Calu3 (cell line): ENCODE data around the gene VPS51. TPM values are rescaled to one million over a fixed set of nuclear protein-coding genes. Genes with fewer than 3 reads are reported as not detected.
A peak's percentile ranks its signal among the peaks of the same experiment; 100 is the strongest.

ENCODE experiments used
- BruUV-seq: library from RNA; stranded (reverse); fragments of 400-500 nt; replicated peaks from 2 replicates; lab custom pipeline; 2021; lab: Mats Ljungman, UMichigan
- CTCF ChIA-PET: fragments of 300-600 bp; sonication (Branson Sonifier 250); formaldehyde crosslinking; loops from one replicate; lab custom pipeline; 2022; ENCODE audit warnings: antibody characterized with exemption; lab: Charles Lee
- DNase-seq: peaks from one replicate; pipeline ENCODE4 v3.0.0; 2022
- H3K27ac Mint-ChIP-seq: one replicate; pipeline ENCODE4 v1.8.0; 2022; ENCODE audit warnings: mixed read lengths; ENCODE audit not compliant: unreplicated experiment
- H3K27me3 Mint-ChIP-seq: one replicate; pipeline ENCODE4 v1.8.0; 2022; ENCODE audit warnings: mixed read lengths; ENCODE audit not compliant: unreplicated experiment
- H3K36me3 Mint-ChIP-seq: one replicate; pipeline ENCODE4 v1.8.0; 2022; ENCODE audit warnings: mild to moderate bottlenecking, moderate library complexity, mixed read lengths; ENCODE audit not compliant: insufficient read depth, unreplicated experiment
- H3K4me1 Mint-ChIP-seq: one replicate; pipeline ENCODE4 v1.8.0; 2022; ENCODE audit warnings: mild to moderate bottlenecking, low read depth, mixed read lengths; ENCODE audit not compliant: unreplicated experiment
- H3K4me3 Mint-ChIP-seq: one replicate; pipeline ENCODE4 v1.8.0; 2022; ENCODE audit warnings: mild to moderate bottlenecking, low read depth, moderate library complexity, mixed read lengths; ENCODE audit not compliant: unreplicated experiment
- H3K9me3 Mint-ChIP-seq: one replicate; pipeline ENCODE4 v1.8.0; 2022; ENCODE audit warnings: low read depth, mixed read lengths; ENCODE audit not compliant: unreplicated experiment
- intact Hi-C: fragments of 100-400 bp; cut with micrococcal nuclease; formaldehyde crosslinking; loops from one replicate; pipeline ENCODE4 v1.10.0; 2022; ENCODE audit not compliant: unreplicated experiment
- total RNA-seq: library from RNA; stranded (reverse); gene quantifications from 2 replicates; pipeline ENCODE4 v1.2.3, GENCODE V29; 2022
- TF ChIP-seq, protein P1 (sequence below): fragments of 200-600 bp; IDR thresholded peaks from one replicate; pipeline ENCODE4 v1.8.0; 2022; ENCODE audit warnings: antibody characterized with exemption; ENCODE audit not compliant: unreplicated experiment

VPS51 gene
- total RNA-seq, 1 experiment from 2014 or later, result 78.1 TPM

DNA sequence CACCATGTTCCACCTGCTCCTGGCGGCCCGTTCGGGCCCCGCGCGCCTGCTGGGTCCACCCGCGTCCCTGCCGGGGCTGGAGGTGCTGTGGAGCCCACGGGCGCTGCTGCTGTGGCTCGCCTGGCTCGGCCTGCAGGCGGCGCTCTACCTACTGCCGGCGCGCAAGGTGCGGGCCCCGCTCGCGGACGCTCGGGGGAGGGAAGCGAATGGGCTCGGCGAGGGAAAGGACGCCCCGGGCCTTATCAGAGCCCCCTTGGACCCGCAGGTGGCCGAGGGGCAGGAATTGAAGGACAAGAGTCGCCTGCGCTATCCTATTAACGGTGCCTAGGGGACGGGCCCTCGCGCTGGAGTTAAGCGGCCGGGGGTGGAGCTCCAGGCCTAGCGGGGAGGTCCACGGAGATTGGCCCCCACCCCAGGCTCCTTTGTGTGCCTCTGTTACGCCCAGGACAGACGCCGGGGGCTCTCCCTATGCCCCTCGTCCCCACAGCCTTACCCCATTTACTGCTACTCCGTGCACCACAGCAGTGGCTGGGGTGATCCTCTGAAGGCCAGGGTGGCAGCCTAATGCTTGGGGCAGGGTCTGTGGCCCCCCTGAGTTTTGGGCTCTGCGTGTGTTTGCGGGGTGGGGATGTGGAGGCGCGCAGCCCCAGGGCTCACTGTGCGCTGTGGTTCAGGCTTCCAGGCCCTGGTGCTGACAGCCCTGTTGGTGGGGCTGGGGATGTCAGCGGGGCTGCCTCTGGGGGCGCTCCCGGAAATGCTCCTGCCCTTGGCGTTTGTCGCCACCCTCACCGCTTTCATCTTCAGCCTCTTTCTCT is 16.7 kb downstream of the VPS51 start:
- peak; percentile 72 for DNase-seq
- BruUV-seq, result no TSS peak
- Mint-ChIP-seq H3K4me3 (peak overlapping the region; percentile 81), H3K4me1 (peaks cover 34% of the 10 kb centered on the region), H3K9me3 (no peaks in the 10 kb centered on the region), H3K36me3 (peaks cover 74% of the 10 kb centered on the region), H3K27ac (peak overlapping the region; percentile 79), H3K27me3 (no peaks in the 10 kb centered on the region)
- intact Hi-C loops, result loop anchor here (5.0 to 10.0 kb wide), 2 partner anchors 70 to 268 kb away; partner anchors contain the start of genes CAPN1 and CDC42BPG
- CTCF ChIA-PET, result interaction anchor here (0.8 to 1.4 kb wide), 3 partner anchors 9 to 69 kb away, joined by 3 to 6 read pairs (median 5); partner anchors contain the start of genes CAPN1, FAU and MRPL49
- TF ChIP-seq, protein P1, sequence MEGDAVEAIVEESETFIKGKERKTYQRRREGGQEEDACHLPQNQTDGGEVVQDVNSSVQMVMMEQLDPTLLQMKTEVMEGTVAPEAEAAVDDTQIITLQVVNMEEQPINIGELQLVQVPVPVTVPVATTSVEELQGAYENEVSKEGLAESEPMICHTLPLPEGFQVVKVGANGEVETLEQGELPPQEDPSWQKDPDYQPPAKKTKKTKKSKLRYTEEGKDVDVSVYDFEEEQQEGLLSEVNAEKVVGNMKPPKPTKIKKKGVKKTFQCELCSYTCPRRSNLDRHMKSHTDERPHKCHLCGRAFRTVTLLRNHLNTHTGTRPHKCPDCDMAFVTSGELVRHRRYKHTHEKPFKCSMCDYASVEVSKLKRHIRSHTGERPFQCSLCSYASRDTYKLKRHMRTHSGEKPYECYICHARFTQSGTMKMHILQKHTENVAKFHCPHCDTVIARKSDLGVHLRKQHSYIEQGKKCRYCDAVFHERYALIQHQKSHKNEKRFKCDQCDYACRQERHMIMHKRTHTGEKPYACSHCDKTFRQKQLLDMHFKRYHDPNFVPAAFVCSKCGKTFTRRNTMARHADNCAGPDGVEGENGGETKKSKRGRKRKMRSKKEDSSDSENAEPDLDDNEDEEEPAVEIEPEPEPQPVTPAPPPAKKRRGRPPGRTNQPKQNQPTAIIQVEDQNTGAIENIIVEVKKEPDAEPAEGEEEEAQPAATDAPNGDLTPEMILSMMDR, result peak; percentile 85

DNA sequence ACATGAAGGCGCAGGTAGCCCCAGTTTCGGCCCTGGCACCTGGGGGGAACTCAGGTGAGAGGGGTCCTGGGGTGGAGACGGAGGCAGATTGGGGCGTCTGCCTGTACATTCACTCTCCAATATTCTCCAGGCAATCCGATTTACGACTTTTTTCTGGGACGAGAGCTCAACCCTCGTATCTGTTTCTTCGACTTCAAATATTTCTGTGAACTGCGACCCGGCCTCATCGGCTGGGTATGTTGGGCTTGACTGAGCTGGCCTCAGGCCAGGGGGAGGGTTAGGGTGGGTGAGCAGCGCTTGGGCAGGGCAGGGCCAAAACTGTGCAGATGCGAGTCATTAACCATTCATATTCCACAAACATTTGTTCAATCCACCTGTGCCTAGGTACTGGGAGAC is 17.3 kb downstream of the VPS51 start:
- H3K9me3 Mint-ChIP-seq, result no peaks in the 10 kb centered on the region
- intact Hi-C loops, result loop anchor here (5.0 to 10.0 kb wide), 2 partner anchors 69 to 269 kb away; partner anchors contain the start of genes CAPN1 and CDC42BPG
- peaks cover 79% of the 10 kb centered on the region for H3K36me3 Mint-ChIP-seq
- no TSS peak for BruUV-seq
- H3K4me1 Mint-ChIP-seq, result peaks cover 34% of the 10 kb centered on the region
- CTCF ChIA-PET, result interaction anchor here (0.8 to 1.0 kb wide), 2 partner anchors 9 to 68 kb away, joined by 3 to 5 read pairs; partner anchors contain the start of genes CAPN1, FAU and MRPL49
- TF ChIP-seq, protein P1, result no peak
- DNase-seq, result no peak
- peak overlapping the region; percentile 81 for H3K4me3 Mint-ChIP-seq
- H3K27ac Mint-ChIP-seq, result peak overlapping the region; percentile 79
- H3K27me3 Mint-ChIP-seq, result no peaks in the 10 kb centered on the region

DNA sequence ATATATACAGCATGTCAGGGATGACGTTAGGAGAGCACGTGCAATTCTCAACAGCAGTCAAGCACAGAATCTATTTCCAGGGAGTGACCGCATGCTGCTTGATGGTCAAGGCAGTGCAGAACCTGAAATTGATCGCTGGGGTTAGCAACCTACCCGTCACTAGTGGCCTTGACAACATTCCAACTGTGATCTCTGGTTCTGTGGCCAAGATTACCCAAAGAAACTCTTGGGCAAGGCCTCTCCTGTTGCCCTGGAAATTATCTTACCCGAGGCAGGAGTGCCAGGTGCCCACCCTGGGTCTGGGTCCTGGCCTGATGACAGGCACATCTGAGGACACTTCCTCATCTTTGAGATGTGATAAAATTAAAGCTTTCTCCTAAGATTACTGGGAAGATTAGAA is 17.8 kb downstream of the VPS51 start:
- H3K36me3 Mint-ChIP-seq, result peaks cover 84% of the 10 kb centered on the region
- H3K27me3 Mint-ChIP-seq, result no peaks in the 10 kb centered on the region
- TF ChIP-seq, protein P1, result no peak
- peak overlapping the region; percentile 79 for H3K27ac Mint-ChIP-seq
- H3K4me1 Mint-ChIP-seq, result peaks cover 37% of the 10 kb centered on the region
- intact Hi-C loops, result loop anchor here (5.0 to 10.0 kb wide), 2 partner anchors 68 to 269 kb away; partner anchors contain the start of genes CAPN1 and CDC42BPG
- CTCF ChIA-PET, result no interaction called here
- H3K4me3 Mint-ChIP-seq, result peak overlapping the region; percentile 81
- no peak for DNase-seq
- H3K9me3 Mint-ChIP-seq, result no peaks in the 10 kb centered on the region
- TSS peak; percentile 28 for BruUV-seq

DNA sequence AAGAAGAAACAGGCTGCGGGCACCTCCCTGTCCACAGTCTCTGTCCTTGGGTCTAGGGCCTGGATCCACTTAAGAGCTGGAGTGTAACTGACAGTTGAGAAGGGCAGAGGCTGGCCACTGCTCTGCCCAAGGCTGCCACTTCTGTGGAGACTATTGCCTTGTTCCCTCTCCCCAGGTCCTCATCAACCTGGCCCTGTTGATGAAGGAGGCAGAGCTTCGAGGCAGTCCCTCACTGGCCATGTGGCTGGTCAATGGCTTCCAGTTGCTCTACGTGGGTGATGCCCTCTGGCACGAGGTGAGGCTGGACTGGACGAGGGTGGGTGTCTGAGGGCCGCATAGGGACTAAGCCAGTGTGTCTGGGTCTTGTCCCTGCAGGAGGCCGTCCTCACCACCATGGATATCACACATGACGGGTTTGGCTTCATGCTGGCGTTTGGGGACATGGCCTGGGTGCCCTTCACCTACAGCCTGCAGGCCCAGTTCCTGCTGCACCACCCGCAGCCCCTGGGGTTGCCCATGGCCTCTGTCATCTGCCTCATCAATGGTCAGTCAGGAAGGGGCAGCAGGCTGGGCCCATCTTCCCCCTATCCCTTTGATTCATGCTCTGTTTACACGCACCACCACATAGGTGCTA is 18.6 kb downstream of the VPS51 start:
- Mint-ChIP-seq H3K36me3 (peaks cover 90% of the 10 kb centered on the region), H3K4me3 (no peak overlapping the region), H3K27me3 (no peaks in the 10 kb centered on the region), H3K27ac (no peak overlapping the region), H3K4me1 (peaks cover 40% of the 10 kb centered on the region), H3K9me3 (no peaks in the 10 kb centered on the region)
- CTCF ChIA-PET, result interaction anchor here (0.6 kb wide), 1 partner anchor 161 kb away, joined by 7 read pairs; no protein-coding TSS in a partner anchor
- DNase-seq, result no peak
- intact Hi-C loops, result loop anchor here (5.0 to 10.0 kb wide), 3 partner anchors 68 to 327 kb away; partner anchors contain the start of genes CAPN1 and CDC42BPG
- BruUV-seq, result no TSS peak
- TF ChIP-seq, protein P1, result no peak
